Islet precursor cell (in vitro differentiated cells): ENCODE measurements around the gene SNAPC2.

ENCODE experiments used
- DNase-seq: peaks from one replicate; pipeline ENCODE4 v3.0.0-alpha.2; 2018

The SNAPC2 gene

DNA sequence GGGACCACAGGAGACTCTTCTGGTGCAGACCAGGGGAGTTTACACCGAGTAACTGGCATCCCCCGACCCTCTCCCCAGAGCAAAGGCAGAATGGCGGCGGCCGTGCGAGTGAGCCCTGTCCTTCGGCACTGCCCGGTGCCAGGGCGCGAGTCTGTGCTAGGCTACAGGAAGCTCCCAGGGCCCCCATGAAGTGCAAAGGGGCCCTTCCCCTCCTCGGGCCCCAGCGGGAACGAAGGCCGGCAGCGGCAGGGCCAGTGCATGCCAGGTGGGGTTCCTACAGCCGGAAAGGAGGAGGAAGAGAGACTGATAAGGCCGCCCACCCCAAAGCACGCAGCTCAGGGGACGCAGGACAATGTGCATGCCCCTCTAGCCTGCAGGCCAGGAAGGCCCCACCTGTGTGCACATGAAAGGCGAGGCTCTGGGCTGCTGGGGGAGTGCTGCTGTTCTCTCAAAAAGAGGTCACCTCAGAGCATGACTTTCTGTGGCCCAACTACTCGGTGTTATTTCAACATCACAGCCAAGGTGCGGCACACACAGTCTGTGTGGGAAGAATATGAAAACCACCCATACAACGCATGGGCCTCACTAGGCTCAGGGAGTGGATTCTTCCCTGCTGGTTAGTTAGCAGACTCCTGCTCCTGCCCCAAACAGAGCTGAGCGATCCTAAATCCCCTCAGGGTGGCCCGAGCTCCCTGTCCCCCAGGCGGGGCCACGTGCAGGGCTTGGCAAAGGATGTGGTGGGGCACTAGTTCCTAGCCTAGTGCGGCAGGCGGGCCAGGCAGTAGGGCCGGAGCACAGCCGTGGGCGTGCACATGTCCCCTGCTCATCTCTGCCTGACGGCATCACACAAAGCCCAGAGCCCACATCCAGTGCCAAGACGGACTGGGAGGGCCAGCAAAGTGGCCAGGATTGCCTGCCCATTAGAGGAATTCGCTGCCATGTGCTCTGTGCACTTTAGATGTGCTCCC is 51.7 kb downstream of the SNAPC2 start:
- DNase-seq: no peak
